GM20000 (cell line): Measurements from ENCODE around the gene PRKAG2.

Experiments
- DNase-seq: peaks from one replicate; pipeline ENCODE4 v3.0.0; 2012; ENCODE audit warnings: low spot score
- CTCF ChIP-seq: IDR thresholded peaks from 2 replicates; pipeline ENCODE4 v1.5.1; 2012; ENCODE audit warnings: mild to moderate bottlenecking, control low read depth; ENCODE audit errors: extremely low read depth, missing control alignments

The PRKAG2 gene

GRCh38 chr7:151666886-151667285 is 210.0 kb downstream of the PRKAG2 start:
- TF ChIP-seq CTCF: no peak
- no peak for DNase-seq

- no peak for DNase-seq
- no peak for TF ChIP-seq CTCF
Observed at GRCh38 chr7:151665368-151665767, 211.5 kb downstream of the PRKAG2 start.

GRCh38 chr7:151664268-151664667 is 212.6 kb downstream of the PRKAG2 start:
- no peak for TF ChIP-seq CTCF
- no peak for DNase-seq

GRCh38 chr7:151663382-151664100 is 213.4 kb downstream of the PRKAG2 start:
- TF ChIP-seq CTCF: no peak

GRCh38 chr7:151662251-151662826 is 214.6 kb downstream of the PRKAG2 start:
- no peak for DNase-seq

More at GRCh38 chr7:151663382-151664100, 213.4 kb downstream of the PRKAG2 start:
- no peak for DNase-seq

GRCh38 chr7:151661587-151661986 is 215.3 kb downstream of the PRKAG2 start:
- DNase-seq: no peak
- TF ChIP-seq CTCF: no peak

More at GRCh38 chr7:151662251-151662826, 214.6 kb downstream of the PRKAG2 start:
- TF ChIP-seq CTCF: no peak

GRCh38 chr7:151660141-151660540 is 216.8 kb downstream of the PRKAG2 start:
- no peak for TF ChIP-seq CTCF
- no peak for DNase-seq
